ENCODE results near the gene KHDC4.

The KHDC4 gene

DNA sequence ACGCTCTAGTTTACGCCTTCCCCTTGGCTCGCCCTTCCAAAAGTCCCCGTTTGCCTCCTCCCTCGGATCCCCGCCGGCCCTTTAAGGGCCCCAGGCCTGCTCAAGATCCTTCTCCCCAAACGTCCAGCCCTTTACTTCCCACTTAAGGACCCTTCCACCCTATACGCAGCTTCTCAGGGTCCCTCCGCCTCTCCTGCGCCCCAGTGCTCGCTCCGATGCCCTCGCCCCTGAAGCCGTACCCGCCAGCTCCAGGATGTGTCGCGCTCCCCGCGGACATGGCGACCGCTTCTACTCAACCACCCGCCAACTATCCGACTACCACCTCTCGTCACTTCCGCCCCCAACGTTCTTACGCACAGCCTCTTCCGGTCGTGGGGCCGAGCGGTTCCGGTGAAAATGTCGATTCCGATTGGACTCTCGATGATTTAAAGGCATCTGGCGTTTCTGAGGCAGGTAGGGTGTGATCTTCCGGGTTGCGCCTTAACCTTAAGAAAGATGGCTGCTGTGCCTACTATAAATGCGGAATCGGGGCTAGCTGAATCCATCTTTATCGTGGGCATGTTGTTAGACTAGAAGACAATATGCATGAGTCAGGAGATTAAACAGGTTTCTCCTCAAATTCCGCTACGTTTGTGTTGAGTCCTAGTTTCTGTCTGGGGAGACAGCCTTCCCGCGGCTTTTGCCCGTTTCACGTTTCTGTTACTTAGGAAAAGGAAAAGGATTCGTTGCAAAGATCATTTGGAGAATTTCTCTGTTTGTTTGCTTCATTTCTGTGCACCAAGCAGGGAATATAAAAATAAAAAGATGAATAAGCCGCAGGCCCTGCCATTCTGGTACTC lies at the start of gene KHDC4:
Gene KHDC4, minus strand, starts transcription at position 317 of the 839 bp plus-strand sequence. Its CDS starts 40 bp downstream, at position 277.
- DNase-seq: peak; percentile 100

GRCh38 chr1:155983191-155984024 lies 49.2 kb upstream of the KHDC4 start:
- peak; percentile 16 for DNase-seq

DNA sequence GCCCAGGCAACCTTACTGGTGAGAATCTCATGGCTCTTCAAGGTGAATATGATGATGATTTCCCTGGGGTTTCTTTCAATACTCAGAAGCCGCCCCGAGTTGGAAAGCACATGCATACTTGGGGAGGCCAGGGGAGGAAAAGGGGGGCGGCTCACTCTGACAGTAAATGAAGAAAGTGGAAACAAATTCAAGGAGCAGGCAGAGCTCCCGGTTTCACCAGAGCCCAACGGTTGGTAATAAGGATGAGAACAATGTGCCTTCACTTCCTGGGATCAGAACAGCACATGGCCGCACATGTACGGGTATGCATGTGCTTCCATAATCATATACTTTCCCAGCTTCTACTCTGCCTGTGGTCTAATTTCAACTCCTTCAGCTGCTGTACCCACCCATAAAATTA lies 47.9 kb upstream of the KHDC4 start:
- DNase-seq: no peak

- no peak for DNase-seq
These were observed 47.3 kb upstream of the KHDC4 start for GRCh38 chr1:155981266-155982088.

DNA sequence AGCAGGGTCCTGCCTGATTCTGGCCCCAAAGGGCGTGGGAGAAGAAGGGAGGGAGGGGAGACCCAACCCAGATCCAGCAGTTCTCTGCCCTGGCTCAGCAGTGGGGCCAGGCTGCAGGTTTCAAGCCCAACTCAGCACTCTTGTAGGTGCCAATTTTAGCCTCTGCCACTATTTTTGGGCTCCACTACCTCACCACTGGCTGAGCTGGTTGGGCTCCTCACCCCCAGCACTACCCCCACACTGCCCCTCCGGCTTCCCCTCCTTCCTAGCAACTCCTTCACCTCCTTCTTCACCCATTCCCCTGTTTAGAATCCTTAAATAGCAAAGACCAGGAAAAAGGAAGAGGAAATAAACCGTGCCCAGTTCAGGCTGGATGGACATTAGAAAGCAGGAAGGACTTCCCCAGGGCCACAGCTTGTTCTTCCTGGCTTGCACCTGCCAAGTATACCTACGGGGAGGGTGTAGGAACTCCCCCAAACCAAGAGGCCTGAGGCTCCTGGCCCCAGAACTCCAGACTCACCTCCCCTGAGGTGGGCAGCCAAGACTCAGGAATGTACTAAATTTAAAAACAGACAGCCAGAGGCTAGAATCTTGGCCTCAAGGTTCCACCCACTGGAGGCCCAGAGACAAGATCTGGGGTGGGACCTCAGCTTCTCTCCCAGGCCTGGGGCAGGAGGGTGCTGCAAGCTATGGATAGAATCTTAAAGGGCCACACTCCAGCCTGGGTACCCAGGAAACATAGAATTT lies 45.6 kb upstream of the KHDC4 start:
- DNase-seq: no peak

DNA sequence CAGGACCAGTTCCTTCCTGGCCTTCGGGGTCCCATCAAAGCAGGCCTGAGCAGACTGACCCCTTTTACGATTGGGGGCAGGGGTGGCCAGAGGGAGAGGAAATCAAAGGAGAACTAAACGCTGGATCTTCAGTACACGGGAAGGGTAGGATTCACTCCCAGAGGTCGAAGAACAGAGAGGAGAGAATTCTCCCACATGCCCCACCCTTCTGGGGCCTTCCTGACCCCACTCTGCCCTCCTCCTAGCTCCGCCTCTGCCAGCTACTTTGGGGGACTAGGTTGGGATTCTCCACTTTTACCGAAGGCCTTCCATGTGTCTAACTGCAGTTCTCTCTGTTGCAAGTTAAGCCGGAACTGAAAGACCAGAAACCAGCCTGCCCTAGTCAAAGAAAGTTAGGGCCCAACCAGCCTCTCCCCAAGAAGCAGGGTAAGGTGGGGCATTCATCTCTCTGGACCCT lies 44.8 kb upstream of the KHDC4 start:
- no peak for DNase-seq

DNA sequence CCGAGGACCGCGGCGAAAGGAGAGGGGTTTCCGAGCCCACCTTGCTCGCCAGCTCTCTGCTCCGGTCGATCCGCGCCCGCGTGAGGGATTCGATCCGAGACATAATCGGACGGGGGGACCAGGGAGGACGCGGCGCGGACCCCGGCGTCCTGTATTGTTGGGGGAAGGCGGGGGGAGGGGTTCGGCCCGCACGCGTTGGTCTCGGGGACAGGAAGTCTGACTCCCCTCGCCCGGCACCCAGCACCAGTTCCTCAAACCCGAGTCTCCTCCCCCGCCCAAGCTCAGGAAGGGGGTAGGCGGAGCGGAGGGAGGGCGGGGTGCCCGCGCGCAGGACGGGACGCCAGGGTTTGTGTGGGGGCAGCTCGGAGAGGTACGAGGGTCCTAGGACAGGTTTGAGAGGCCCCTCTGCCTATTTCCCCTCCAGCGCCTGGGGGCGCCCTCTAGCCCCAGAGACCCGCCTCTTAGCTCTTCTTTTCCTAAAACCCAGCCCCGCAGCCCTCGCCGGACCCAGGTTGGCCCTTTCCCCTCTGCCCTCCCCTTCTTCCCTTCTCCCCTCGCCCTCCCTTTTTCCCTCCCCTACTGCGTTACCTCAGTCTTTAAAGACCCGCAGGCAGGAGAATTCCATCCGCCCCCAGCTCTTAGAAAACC lies 44.2 kb upstream of the KHDC4 start, which contains the start of gene ARHGEF2:
Gene ARHGEF2, minus strand, starts transcription at position 223 of the 648 bp plus-strand sequence. Its CDS starts 120 bp downstream, at position 103.
- DNase-seq: peak; percentile 75

DNA sequence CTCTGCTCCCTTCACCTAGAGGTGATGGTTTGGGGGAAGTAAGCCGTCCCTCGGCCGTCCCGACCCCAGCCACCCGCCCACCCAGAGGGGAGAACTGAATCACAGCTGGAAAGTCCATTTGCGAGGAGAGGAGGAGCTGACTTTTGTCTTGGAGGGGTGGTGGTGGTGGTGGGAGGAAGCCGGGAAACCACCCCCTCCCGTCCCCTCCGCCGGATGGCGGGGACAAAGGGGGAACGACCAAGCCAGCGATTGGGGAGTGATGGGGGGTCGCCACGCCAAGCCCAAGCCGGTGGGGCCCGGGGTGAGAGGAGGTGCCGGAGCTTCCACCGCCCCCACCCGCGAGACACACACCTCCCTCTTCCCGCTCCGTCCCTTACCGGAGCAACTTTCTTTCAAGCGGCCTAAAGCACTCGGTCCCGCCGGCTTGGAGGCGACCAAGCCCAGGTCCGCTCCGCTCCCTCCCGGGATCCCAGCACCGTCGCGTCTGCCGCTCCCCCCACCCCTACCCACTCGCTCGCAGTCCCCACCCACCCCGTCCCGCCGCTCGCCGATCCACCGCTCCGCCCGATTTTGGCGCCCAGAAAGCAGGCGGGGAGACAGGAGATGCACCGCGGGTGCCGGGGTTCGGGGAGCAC lies 43.6 kb upstream of the KHDC4 start:
- peak; percentile 43 for DNase-seq

DNA sequence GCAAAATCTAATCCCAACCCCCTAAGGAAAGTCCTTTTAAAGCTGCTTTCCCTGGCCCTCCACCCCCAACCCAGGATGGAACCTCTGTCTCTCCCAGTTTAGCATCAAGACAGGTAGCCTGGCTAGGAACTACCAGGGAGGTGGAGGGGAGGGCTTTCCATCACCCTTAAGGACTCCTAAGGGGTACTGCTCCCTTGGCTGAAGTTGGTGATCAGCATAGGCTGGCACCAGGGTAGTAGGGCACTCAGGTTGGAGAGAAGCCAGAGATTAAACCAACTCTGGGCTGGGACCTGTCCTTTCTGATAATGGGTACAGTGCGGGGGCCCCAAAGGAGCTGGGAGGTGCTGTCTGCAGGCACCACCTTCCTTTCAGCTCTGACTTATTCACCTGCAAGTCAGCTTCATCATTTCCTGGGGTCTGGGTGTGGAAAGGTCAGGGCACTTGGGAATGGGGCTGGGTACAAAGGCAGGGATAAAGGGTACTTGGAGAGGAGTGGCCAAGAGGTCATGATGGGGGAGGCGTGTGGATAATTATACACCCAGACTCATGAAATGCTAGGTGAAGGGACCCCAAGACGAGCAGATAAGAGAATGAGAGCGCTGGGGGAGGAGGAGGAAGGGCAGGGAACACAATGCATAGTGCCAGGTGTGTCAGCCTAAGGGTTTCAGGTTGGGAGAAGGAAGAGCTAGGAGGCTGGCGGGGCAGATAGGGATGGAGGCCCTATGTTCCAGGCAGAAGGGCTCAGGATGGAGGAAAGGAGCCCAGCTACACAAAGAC lies 42.9 kb upstream of the KHDC4 start:
- no peak for DNase-seq

- peak; percentile 84 for DNase-seq
These were observed 42.1 kb upstream of the KHDC4 start for GRCh38 chr1:155976062-155976912.

DNA sequence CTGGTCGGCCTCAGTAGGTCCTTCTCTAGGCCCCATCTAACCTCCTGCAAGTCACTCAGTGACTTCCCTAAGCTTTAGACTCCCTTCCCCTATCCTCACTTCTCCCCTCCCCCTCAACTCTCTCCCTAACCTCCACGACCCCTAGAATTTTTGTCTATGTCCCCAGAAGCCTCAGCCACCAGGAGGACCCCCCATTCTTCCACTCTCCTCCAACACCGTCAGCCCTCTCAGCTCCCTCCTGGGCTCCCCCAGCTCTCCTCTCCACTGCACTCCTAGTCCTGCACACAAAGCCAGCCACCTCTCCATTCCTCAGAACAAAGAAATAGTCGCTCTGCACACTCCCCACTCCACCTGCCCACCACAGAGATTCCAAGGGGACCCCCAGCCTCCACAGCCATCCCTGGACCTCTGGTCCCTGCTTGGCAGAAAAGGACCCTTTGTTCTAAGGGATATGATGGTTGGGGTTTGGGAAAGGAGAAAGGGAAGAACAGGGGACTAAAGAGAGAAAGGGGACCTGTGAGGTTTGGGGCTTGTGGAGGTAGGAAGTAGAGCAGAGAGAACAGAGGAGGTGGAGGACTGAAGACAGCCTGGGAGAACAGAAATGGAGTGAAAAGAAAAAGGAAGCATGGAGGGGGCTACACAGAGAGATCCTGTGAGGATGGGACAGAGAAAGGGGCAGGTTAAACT lies 41.3 kb upstream of the KHDC4 start:
- no peak for DNase-seq

DNA sequence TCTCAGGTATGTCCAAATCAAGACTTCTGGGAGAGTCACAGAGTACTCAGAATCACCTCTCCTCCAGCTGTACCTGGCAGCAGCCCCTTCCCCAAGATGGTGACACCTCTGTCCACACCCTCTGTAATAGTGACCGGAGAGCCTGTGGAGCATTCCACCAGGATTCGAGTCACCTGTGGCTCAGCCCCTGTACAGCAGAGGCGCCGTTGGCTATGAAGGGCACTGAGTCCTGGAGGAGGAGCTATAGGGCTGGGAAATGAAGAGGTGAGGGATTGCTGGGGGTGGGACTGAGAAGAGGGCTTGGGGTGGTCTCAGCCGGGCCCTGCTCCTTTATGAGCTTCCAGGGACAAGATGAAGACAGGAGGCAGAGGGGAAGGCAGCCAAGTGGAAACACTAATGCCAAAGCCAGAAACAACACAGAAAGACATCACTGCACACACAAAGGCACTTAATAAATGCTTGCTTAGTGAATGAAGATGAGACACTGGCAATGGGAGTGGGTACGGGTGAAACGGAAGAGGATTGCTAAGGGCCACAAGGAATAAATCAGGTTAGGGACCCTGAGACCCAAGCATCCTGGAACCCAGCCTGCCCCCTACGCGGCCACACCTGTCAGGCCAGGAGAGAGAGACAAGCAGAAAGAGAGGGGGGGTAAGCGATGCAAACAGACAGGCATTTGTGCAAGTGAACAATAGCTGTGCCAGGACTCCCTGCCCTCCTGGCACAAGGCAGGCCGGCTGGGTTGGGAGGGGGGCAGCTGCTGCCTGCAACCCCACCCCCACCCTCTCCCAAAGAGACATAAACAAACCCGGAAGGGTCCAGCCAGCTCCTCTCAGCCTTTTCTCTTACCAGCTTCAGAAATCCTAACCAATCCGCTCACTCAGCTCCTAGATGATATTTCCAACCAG lies 40.2 kb upstream of the KHDC4 start:
- peak; percentile 52 for DNase-seq

DNA sequence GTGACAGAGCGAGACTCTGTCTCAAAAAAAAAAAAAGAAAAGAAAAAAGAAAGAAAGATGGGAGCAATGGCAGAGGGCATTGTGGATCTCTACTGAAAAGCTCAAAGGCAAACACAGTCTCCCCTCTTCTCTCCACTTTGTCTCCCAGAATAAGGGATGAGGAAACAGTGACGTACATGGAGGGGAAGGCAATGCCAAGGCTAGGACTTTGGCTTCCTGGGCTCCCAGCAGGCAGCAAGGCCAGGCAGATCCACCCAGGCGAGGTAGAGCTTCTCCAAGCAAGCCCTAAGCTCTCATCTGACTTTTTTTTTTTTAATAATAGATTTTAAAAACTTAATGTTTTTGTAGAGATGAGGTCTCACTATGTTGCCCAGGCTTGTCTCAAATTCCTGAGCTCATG lies 39.5 kb upstream of the KHDC4 start:
- DNase-seq: no peak

DNA sequence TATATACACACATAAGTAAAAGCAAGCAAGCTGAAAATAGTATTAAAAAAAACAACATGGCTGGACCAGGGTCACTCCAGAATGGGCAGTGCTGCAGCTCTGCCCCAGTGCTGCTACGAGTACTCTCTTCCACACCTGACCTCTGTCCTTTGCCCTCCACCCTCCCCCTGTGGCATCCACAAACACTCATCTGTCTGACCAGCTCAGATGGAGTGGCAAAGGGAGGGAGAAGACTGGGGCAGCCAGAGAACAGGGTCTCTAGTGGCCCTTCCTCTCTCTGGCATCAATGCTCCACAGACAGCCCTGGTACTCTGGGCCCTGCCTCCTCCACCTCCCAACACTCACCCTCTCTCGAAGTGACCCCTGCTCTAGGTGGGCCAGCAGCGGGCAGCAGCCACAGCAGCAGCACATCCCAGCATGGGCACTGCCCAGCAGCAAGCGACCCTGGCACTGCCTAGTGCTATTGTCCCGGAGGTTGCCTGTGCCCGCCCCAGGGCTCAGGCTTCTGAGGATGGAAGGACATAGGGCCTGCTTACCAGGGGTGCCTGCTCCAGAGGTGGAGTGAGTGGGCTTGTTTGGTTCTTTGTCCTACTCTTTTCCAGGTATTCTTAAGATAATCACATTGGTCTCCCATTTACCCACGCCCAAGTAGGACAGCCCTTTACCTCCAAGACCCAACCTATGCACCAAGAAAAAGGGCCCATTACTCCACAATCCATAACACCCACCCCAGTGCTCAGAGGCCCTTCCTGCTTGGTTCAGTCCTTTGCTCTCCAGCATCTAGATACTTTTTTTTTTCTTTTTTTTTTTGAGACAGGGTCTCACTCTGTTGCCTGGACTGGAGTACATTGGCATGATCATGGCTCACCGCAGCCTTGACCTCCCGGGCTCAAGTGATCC lies 37.9 kb upstream of the KHDC4 start:
- DNase-seq: no peak

- DNase-seq: no peak
These were observed 36.4 kb upstream of the KHDC4 start for GRCh38 chr1:155970531-155971167.

GRCh38 chr1:155969377-155969791 lies 35.2 kb upstream of the KHDC4 start:
- no peak for DNase-seq
